HG02588 (cell line): ENCODE data around the gene SCYL2.
"Not testable (repeated sequence)": the region's sequence is repeated elsewhere in the genome, so short reads cannot be mapped to it uniquely, and the experiment has no call there.

ENCODE experiments used
- ATAC-seq: cut with Tn5 transposase; IDR thresholded peaks from one replicate; pipeline ENCODE4 v1.9.1; 2021; ENCODE audit warnings: mild to moderate bottlenecking, moderate library complexity; ENCODE audit not compliant: unreplicated experiment

SCYL2 gene

DNA sequence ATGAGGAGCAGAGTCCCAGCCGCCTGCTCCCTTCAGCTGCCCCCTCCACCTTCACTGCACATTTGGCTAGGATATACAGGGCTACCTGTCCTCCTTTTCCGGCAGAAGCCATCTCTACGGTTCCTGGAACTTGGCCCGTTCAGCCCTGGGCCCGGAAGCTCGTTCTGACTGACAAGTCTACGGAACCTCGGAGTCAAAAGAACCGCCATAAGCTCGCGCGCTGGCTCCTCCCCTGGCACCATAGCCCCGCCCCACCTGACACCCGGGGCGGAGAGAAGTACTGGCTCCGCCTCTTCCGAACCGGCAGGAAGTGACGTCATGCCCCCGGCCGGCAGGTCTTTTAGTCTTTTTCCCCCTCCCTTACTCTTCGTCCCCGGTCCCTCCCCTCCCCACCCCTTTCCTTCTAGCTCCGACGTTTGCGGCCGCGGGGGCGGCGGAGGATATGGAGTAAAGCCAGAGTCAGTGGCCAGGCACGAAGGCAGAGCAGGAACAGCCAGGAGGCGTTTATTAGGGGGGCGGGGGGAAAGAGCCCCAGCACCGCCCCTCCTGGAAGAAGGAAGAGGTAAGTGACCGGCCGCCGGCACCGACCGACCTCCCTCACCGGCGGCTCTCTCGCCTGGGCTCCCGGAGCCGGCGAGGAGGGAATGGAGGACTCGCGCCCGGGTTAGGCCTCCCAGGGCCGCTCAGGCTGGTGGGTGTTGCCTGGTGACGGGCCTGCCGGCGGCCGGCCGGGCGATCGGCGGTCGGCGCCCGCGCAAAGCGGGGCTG, at the start of gene SCYL2, which contains the start of gene DEPDC4:
TSS of gene SCYL2 (plus strand) at position 343 of the 768 bp plus-strand sequence. CDS start 15,794 bp downstream, outside the sequence.
TSS of gene DEPDC4 (minus strand) at position 245 of the 768 bp plus-strand sequence. CDS start at position 242, 3 bp downstream.
- peak; percentile 91 for ATAC-seq

- ATAC-seq = no peak
These were observed 47.5 kb upstream of the SCYL2 start for GRCh38 chr12:100219328-100220109.

GRCh38 chr12:100221523-100221922, 45.5 kb upstream of the SCYL2 start:
- ATAC-seq = no peak

GRCh38 chr12:100222173-100222572, 44.8 kb upstream of the SCYL2 start:
- ATAC-seq = not testable (repeated sequence)

GRCh38 chr12:100225491-100225890, 41.5 kb upstream of the SCYL2 start:
- no peak for ATAC-seq

DNA sequence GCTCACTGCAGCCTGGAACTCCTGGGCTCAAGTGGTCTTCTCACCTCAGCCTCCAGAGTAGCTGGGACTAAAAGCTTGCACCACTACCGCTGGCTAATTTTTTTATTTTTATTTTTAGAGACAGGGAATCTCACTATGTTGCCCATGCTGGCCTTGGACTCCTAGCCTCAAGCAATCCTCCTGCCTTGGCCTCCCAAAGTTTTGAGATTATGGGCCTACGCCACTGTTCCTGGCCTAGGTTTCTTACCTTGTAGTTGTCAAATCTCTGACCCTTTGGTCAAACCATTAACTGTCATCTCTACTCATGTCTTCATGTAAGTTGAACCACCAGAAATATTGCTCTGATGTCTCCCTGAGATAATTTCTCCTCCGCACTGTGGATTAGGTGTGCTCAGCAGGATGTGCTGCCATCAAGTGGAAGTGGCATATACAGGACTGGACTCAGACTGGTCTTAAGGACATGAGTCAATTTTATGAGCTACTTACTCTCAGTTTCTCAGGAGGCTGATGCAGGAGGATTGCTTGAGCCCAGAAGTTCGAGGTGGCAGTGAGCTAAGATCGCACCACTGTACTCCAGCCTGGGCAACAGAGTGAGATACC, 37.8 kb upstream of the SCYL2 start:
- ATAC-seq = no peak

DNA sequence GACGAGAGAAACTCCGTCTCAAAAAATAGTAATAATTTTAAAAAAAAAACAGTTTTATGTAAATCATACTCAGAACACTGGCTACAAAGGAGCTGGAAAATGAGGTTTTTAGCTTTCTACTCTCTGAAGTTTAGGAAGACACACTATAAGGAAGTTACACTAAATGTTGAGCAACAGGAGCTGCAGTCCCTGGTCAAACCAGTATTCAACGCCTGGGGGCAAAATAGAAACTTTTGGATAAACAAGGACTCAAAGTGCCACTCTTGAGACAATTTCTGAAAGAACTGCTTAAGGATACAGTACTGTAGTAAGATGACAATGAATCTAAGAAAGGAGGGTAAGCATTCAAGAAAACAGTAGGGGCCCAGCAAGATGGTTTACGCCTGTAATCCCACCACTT, 37.1 kb upstream of the SCYL2 start:
- no peak for ATAC-seq

- not testable (repeated sequence) for ATAC-seq
These were observed 35.1 kb upstream of the SCYL2 start for GRCh38 chr12:100231873-100232272.

GRCh38 chr12:100234166-100234565, 32.8 kb upstream of the SCYL2 start:
- ATAC-seq = no peak

- no peak for ATAC-seq
These were observed 32.2 kb upstream of the SCYL2 start for GRCh38 chr12:100234591-100235304.

DNA sequence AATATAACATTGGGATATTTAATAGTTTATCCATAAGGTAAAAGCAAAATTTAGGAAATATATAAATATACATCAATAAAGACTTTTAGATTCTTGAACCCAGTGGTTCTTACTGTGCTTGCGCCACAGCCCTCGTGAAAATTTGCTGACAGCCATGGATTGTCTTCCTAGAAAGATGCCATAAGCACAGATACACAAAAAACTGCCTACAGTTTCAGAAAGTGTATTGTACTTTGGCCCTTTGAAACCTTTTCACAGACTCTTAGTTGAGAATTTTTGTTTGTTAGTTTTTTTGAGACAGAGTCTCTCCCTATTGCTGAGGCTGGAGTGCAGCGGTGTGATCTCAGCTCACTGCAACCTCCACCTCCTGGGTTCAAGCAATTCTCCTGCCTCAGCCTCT, 28.2 kb upstream of the SCYL2 start:
- ATAC-seq = no peak

- ATAC-seq = no peak
These were observed 27.4 kb upstream of the SCYL2 start for GRCh38 chr12:100239589-100239988.

DNA sequence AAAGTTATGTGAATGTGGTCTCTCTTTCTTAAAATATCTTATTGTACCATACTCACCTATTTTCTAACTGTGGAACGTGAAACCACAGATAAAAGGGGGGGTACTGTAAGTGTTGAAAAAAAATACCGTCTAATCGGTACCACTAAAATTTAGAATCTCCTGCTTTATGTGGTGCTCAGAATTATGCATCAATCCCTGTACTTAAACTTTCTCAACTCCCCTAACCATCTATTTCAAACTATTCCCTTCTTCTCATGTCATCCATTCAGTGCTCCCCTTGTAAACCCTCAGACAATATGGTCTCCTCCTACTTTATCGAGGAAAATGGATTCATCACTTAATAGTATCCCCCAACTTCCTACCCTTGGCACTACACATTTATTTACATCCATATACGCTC, 23.8 kb upstream of the SCYL2 start:
- ATAC-seq = no peak

DNA sequence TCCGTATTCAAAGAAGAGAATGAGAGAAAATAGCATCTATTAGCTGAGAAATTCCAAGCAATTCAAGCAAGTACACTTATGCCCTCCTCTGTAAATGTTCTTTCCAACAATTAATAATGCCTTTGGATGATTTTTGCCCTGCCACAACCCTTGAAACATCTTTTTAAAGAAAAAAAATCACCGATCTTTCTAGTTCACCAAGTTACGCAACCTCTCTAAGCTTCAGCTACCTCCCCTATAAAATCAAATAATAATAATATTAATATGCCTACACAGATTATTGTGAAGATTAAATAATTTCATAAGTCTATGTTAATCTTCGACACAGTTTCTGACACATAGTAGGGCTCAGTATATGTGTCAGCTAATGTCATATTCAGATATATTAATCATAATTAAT, 19.2 kb upstream of the SCYL2 start:
- ATAC-seq = no peak

- no peak for ATAC-seq
These were observed 18.1 kb upstream of the SCYL2 start for GRCh38 chr12:100248886-100249285.

GRCh38 chr12:100249941-100250340, 17.0 kb upstream of the SCYL2 start:
- no peak for ATAC-seq

GRCh38 chr12:100251917-100252316, 15.1 kb upstream of the SCYL2 start:
- ATAC-seq = no peak

DNA sequence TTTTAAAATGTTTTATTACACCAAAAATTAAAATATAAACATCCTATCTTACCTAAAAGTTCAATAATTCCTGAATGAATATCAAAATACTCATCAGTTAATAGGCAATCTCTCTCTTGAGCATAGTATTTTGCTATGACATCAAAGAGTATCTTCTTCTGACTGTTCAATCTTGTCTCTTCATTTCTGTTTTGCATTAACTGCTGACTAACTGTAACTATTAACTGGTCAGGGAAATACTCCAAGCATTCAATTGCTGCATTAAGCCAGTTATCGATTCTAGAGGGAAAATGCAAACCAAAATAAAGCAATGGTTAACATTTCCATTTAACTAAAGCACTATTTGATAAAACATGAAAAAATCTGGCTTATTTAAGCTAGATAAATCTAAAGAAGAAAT, 13.5 kb upstream of the SCYL2 start:
- no peak for ATAC-seq

DNA sequence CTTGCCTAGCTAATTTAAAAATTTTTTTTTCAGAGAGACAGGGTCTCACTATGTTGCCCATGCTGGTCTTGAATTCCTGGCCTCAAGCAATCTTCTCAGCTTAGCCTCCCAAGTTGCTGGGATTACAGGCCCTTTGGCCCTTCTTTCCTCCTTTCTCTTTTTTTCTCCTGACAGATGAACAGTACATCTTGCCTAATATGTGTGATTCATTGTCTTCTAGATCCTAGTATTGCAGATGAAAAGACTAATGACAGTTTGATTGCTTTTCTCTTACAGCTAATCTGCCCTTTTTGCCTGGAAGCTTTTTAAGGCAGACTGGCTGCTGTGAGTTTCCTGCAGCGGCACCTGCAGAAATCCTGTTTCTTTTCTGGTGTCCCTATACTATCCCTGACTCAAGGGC, 12.1 kb upstream of the SCYL2 start:
- ATAC-seq = no peak

GRCh38 chr12:100258127-100258526, 8.8 kb upstream of the SCYL2 start:
- no peak for ATAC-seq

- ATAC-seq = no peak
These were observed 3.8 kb upstream of the SCYL2 start for GRCh38 chr12:100263131-100263530.
